Peyer's patch (tissue), 4 donors: Measurements from ENCODE around the gene RERE. TPM values are rescaled to one million over a fixed set of nuclear protein-coding genes. Genes with fewer than 3 reads are reported as not detected.

Experiments used
- DNase-seq, 3 donors: peaks; one replicate each; pipeline ENCODE4 v3.0.0-alpha.2; 2017 to 2019
- H3K27ac ChIP-seq, 4 donors: fragments of 200-600 bp; sonication (generic); one replicate each; pipeline ENCODE4 v1.5.1; 2016 to 2019
- H3K27me3 ChIP-seq, 2 donors: fragments of 200-600 bp; sonication (generic); one replicate each; pipeline ENCODE4 v1.5.1; 2019
- H3K36me3 ChIP-seq, 3 donors: fragments of 200-600 bp; sonication (generic); one replicate each; pipeline ENCODE4 v1.5.1; 2016 to 2019
- H3K4me1 ChIP-seq, 4 donors: fragments of 200-600 bp; sonication (generic); one replicate each; pipeline ENCODE4 v1.5.1; 2016 to 2019
- H3K4me3 ChIP-seq, 4 donors: fragments of 200-600 bp; sonication (generic); 1 replicate in 3 of 4; 2 replicates in 1 of 4; pipeline ENCODE4 v1.5.1; 2016 to 2019; ENCODE audit warnings: mild to moderate bottlenecking in 1 of 4
- H3K9me3 ChIP-seq, 4 donors: fragments of 200-600 bp; sonication (generic); one replicate each; pipeline ENCODE4 v1.5.1; 2016 to 2019; ENCODE audit warnings: mild to moderate bottlenecking in 1 of 4
- POLR2A ChIP-seq, 2 donors: fragments of 450-650 bp; IDR thresholded peaks; one replicate each; pipeline ENCODE4 v1.5.1; 2017; ENCODE audit warnings: antibody characterized with exemption in 2 of 2, mild to moderate bottlenecking in 2 of 2, moderate library complexity in 2 of 2
- total RNA-seq, 4 donors: library from RNA; depleted of rRNA; stranded (reverse); fragments of >200 nt; gene quantifications; one replicate each; pipeline ENCODE4 v1.1.0, GENCODE V29; 2016
- TF ChIP-seq, protein P1 (sequence below), 6 experiments: fragments of 450-650 bp in 4 of 6; fragments of 200-600 bp in 2 of 6; sonication (generic) in 1 of 6; IDR thresholded peaks; one replicate each; pipeline ENCODE4 v1.5.1; 2017 to 2019; ENCODE audit warnings: antibody characterized with exemption in 6 of 6, mild to moderate bottlenecking in 3 of 6, moderate library complexity in 1 of 6

Gene RERE
- total RNA-seq, 4 donors from 2014 or later: 98.5 to 528 (median 110) TPM

DNA sequence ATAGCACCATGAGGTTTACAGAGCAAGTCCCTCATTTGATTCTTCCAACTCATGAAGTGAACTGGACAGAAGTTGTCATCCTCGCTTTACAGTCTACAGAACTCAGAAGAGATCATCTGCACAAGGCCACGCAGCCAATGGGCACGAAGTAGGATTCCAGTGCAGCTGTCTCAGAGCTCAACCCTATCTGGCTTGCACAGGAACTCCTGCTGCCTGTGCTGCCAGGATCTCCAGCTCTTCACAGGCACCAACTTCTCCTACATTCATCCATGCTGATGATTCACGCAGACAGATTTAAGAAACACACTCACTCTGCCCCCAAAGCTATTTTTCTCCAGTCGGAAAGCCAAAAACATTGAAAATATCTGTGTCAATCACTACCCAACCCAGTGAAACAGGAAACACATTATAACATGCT is 157.0 kb downstream of the RERE start:
- Histone ChIP-seq H3K4me1 (peaks cover 5 to 44% (median 22%) of the 10 kb centered on the region in 4 donors), H3K27me3 (no peaks in the 10 kb centered on the region), H3K27ac (peak overlapping the region; percentile 23 to 56 (median 47)), H3K4me3 (no peak overlapping the region), H3K36me3 (peaks cover 0 to 6% (median 0%) of the 10 kb centered on the region in 3 donors), H3K9me3 (no peaks in the 10 kb centered on the region)
- no peak for DNase-seq
- TF ChIP-seq, protein P1, sequence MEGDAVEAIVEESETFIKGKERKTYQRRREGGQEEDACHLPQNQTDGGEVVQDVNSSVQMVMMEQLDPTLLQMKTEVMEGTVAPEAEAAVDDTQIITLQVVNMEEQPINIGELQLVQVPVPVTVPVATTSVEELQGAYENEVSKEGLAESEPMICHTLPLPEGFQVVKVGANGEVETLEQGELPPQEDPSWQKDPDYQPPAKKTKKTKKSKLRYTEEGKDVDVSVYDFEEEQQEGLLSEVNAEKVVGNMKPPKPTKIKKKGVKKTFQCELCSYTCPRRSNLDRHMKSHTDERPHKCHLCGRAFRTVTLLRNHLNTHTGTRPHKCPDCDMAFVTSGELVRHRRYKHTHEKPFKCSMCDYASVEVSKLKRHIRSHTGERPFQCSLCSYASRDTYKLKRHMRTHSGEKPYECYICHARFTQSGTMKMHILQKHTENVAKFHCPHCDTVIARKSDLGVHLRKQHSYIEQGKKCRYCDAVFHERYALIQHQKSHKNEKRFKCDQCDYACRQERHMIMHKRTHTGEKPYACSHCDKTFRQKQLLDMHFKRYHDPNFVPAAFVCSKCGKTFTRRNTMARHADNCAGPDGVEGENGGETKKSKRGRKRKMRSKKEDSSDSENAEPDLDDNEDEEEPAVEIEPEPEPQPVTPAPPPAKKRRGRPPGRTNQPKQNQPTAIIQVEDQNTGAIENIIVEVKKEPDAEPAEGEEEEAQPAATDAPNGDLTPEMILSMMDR (IDR thresholded peaks at IDR 0.05): no peak
- TF ChIP-seq POLR2A (IDR thresholded peaks at IDR 0.05): no peak

DNA sequence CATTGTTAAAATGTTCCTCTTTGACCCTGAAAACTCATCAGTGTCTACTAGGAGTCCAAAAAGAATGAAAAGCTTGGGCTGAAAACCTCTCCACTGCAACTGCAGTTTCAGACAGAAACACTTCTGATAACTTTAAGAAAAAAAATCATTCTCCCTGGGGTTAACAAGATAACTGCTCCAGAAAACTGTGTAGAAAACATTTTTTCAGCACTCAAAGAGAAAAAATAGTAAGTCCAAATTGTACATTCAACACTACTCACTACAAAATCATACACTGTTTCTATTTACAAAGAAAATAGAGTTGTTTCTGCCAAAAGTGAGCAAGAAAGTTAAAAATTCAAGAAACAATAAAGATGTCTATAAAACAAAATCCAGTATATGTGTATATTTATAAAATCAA is 157.8 kb downstream of the RERE start:
- H3K36me3 ChIP-seq: peaks cover 0 to 6% (median 0%) of the 10 kb centered on the region in 3 donors
- H3K27ac ChIP-seq: no peak overlapping the region
- no peak overlapping the region for H3K4me3 ChIP-seq
- no peaks in the 10 kb centered on the region for H3K27me3 ChIP-seq
- peaks cover 5 to 41% (median 22%) of the 10 kb centered on the region in 4 donors for H3K4me1 ChIP-seq
- no peak for TF ChIP-seq POLR2A (IDR thresholded peaks at IDR 0.05)
- TF ChIP-seq, protein P1 (IDR thresholded peaks at IDR 0.05): no peak
- no peaks in the 10 kb centered on the region for H3K9me3 ChIP-seq
- DNase-seq: no peak

DNA sequence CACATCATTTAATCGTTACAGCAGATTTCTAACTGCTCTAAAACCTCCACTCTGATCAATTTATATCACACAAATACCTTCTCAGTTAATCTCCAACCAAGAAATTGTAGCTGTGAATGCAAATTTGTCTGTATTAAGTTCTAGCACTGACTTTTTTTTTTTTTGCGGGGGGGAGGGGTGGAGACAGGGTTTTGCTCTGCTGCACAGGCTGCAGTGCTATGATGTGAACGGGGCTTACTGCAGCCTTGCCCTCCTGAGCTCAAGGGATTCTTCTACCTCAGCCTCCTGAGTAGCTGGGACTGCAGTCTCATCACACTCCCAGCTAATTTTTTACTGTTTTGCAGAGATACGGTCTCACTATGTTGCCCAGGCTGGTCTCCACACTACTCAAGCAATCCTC is 163.6 kb downstream of the RERE start:
- Histone ChIP-seq H3K27me3 (no peaks in the 10 kb centered on the region), H3K4me3 (no peak overlapping the region), H3K4me1 (peaks cover 0 to 11% (median 0%) of the 10 kb centered on the region in 4 donors), H3K27ac (no peak overlapping the region), H3K36me3 (peaks cover 0 to 6% (median 0%) of the 10 kb centered on the region in 3 donors), H3K9me3 (no peaks in the 10 kb centered on the region)
- TF ChIP-seq POLR2A (IDR thresholded peaks at IDR 0.05): no peak
- TF ChIP-seq, protein P1 (IDR thresholded peaks at IDR 0.05): no peak
- DNase-seq: no peak

DNA sequence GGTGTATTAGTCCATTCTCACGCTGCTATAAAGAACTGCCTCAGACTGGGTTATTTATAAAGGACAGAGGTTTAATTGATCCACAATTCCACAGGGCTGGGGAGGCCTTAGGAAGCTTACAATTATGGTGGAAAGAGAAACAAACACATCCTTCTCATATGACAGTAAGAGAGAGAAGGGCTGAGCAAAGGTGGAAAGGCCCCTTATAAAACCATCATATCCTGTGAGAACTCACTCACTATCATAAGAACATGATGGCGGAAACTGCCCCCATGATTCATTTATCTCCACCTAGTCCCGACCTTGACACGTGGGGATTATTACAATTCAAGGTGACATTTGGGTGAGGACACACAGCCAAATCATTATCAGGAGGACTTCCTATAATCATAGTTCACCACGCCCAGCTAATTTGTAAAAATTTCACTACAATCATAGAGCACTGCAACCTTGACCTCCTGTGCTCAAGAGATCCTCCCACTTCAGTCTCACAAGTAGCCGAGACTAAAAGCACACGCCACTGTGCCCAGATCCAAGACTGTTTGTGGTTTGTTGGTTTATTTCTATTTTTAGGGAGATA is 164.9 kb downstream of the RERE start:
- peaks cover 0 to 11% (median 0%) of the 10 kb centered on the region in 4 donors for H3K4me1 ChIP-seq
- H3K27ac ChIP-seq: peak overlapping the region in 1 of 4 donors; percentile 33
- H3K27me3 ChIP-seq: no peaks in the 10 kb centered on the region
- DNase-seq: no peak
- no peak overlapping the region for H3K4me3 ChIP-seq
- no peaks in the 10 kb centered on the region for H3K9me3 ChIP-seq
- H3K36me3 ChIP-seq: peaks cover 0 to 6% (median 0%) of the 10 kb centered on the region in 3 donors
- no peak for TF ChIP-seq POLR2A (IDR thresholded peaks at IDR 0.05)
- TF ChIP-seq, protein P1 (IDR thresholded peaks at IDR 0.05): no peak

DNA sequence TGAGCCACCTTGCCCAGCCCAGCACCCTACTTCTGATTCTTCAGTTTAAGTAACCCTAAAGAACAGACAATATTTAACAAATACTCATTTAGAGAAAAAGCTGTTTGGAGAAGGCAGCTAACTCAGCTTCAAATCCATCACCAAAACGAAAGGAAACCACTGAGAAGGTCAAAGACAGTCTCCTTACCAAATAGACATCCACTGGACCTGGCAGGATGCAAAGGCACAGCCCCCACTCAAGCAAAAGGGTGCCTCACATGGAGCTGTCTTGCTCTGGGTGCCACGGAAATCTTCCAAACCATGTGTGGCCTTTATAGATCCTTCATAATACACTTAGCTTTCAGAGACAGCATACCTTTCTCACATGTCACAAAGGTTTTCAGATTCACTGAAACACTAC is 165.5 kb downstream of the RERE start:
- peaks cover 0 to 11% (median 0%) of the 10 kb centered on the region in 4 donors for H3K4me1 ChIP-seq
- DNase-seq: no peak
- H3K36me3 ChIP-seq: peaks cover 0 to 6% (median 0%) of the 10 kb centered on the region in 3 donors
- no peaks in the 10 kb centered on the region for H3K27me3 ChIP-seq
- peak overlapping the region in 1 of 4 donors; percentile 33 for H3K27ac ChIP-seq
- TF ChIP-seq POLR2A (IDR thresholded peaks at IDR 0.05): no peak
- TF ChIP-seq, protein P1 (IDR thresholded peaks at IDR 0.05): no peak
- no peaks in the 10 kb centered on the region for H3K9me3 ChIP-seq
- H3K4me3 ChIP-seq: no peak overlapping the region
